Large intestine (tissue), 3 donors: ENCODE results near the gene CCER1. TPM values are rescaled to one million over a fixed set of nuclear protein-coding genes. Genes with fewer than 3 reads are reported as not detected.

Experiments
- DNase-seq, 2 donors: peaks; one replicate each; pipeline versions ENCODE4 v3.0.0 to v3.0.0-alpha.2; 2013
- H3K27ac ChIP-seq: one replicate; pipeline ENCODE4 v1.5.1; 2013; ENCODE audit warnings: low read length
- H3K27me3 ChIP-seq: 2 replicates; pipeline ENCODE4 v1.6.1; 2013; ENCODE audit warnings: low read length; ENCODE audit not compliant: control insufficient read depth, insufficient read depth
- H3K36me3 ChIP-seq: 2 replicates; pipeline ENCODE4 v1.6.1; 2013; ENCODE audit warnings: low read length; ENCODE audit not compliant: control insufficient read depth, insufficient read depth
- H3K4me1 ChIP-seq: one replicate; pipeline ENCODE4 v1.6.1; 2013; ENCODE audit warnings: low read length; ENCODE audit not compliant: control insufficient read depth, insufficient read depth
- H3K4me3 ChIP-seq: one replicate; pipeline ENCODE4 v1.5.1; 2013; ENCODE audit warnings: low read length
- H3K9me3 ChIP-seq: one replicate; pipeline ENCODE4 v1.6.1; 2013; ENCODE audit warnings: mild to moderate bottlenecking, low read depth, low read length, moderate library complexity; ENCODE audit not compliant: control insufficient read depth
- WGBS: methylation state at CpG from one replicate; pipeline ENCODE4 v1.1.5; 2013; ENCODE audit warnings: low lambda C conversion rate; ENCODE audit not compliant: insufficient coverage; 5-methylcytosine and 5-hydroxymethylcytosine counted together
- polyA plus RNA-seq: library from polyadenylated mRNA; unstranded; fragments of 120-200 nt; gene quantifications from one replicate; pipeline ENCODE4 v1.2.1, GENCODE V29; 2013

Gene CCER1
- polyA plus RNA-seq, 1 donor = not detected

DNA sequence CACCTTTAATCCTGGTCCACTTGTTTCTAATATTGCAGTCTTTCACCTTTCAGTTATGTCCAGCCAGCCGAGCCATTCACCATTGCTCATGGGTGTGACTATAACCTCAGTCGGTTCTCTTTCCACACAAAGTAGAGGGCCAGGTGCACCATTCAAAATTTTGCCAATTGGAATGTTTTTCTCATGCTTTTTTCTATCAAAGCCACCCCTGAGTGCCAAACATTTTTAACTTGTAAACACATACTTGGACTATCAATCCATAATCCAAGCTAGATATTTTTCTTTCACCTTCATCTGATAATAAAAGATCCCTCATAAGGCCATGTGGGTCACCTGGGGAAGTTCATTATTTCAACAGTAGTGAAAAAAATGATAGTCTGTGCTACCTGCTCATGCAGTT lies 52.4 kb downstream of the CCER1 start:
- H3K4me1 ChIP-seq = no peaks in the 10 kb centered on the region
- H3K9me3 ChIP-seq = no peaks in the 10 kb centered on the region
- 80% methylated on average over 2 of the region's 2 CpGs for WGBS
- DNase-seq = no peak
- no peak overlapping the region for H3K4me3 ChIP-seq
- H3K36me3 ChIP-seq = no peaks in the 10 kb centered on the region
- H3K27ac ChIP-seq = no peak overlapping the region
- H3K27me3 ChIP-seq = no peaks in the 10 kb centered on the region

Other genes starting within 250 kb of the CCER1 start
- 0.13 TPM for gene EPYC, start 49.8 kb upstream of the CCER1 start, polyA plus RNA-seq
- gene KERA, start 102.8 kb upstream of the CCER1 start, polyA plus RNA-seq = 0.22 TPM
- gene LUM, start 156.3 kb upstream of the CCER1 start, polyA plus RNA-seq = 366 TPM
- 568 TPM for gene DCN, start 227.6 kb upstream of the CCER1 start, polyA plus RNA-seq